Measurements from ENCODE around the gene CD55.

The CD55 gene

GRCh38 chr1:207306023-207306422 is 15.5 kb upstream of the CD55 start:
- no CpG with 5 or more reads among the region's 1 CpG for WGBS, 2 experiments
- Histone ChIP-seq H3K4me3 (ENCODE audit: insufficient read depth, low read depth, low read length) (no peak overlapping the region), H3K9me3 (ENCODE audit: control insufficient read depth, low read length) (no peaks in the 10 kb centered on the region), H3K36me3 (ENCODE audit: control insufficient read depth, insufficient read depth, low read length) (no peaks in the 10 kb centered on the region), H3K27me3 (ENCODE audit: control insufficient read depth, insufficient read depth, low read length, poor library complexity, severe bottlenecking) (no peaks in the 10 kb centered on the region), H3K27ac (ENCODE audit: insufficient read depth, low read depth, low read length, poor library complexity, severe bottlenecking) (no peak overlapping the region), H3K4me1 (ENCODE audit: control insufficient read depth, insufficient read depth, low read length) (no peaks in the 10 kb centered on the region)

GRCh38 chr1:207306603-207307002 is 14.9 kb upstream of the CD55 start:
- no peak overlapping the region for H3K27ac ChIP-seq (ENCODE audit: insufficient read depth, low read depth, low read length, poor library complexity, severe bottlenecking)
- whole genome bisulfite sequencing, 2 experiments: 57 to 61% methylated on average over 5 of the region's 5 CpGs
- no peak overlapping the region for H3K4me3 ChIP-seq (ENCODE audit: insufficient read depth, low read depth, low read length)
- no peaks in the 10 kb centered on the region for H3K4me1 ChIP-seq (ENCODE audit: control insufficient read depth, insufficient read depth, low read length)
- H3K9me3 ChIP-seq (ENCODE audit: control insufficient read depth, low read length): no peaks in the 10 kb centered on the region
- no peaks in the 10 kb centered on the region for H3K27me3 ChIP-seq (ENCODE audit: control insufficient read depth, insufficient read depth, low read length, poor library complexity, severe bottlenecking)
- H3K36me3 ChIP-seq (ENCODE audit: control insufficient read depth, insufficient read depth, low read length): no peaks in the 10 kb centered on the region

GRCh38 chr1:207308451-207309190 is 12.9 kb upstream of the CD55 start:
- no peaks in the 10 kb centered on the region for H3K36me3 ChIP-seq (ENCODE audit: control insufficient read depth, insufficient read depth, low read length)
- H3K4me3 ChIP-seq (ENCODE audit: insufficient read depth, low read depth, low read length): no peak overlapping the region
- no peaks in the 10 kb centered on the region for H3K4me1 ChIP-seq (ENCODE audit: control insufficient read depth, insufficient read depth, low read length)
- 92 to 100% methylated on average over 2 of the region's 2 CpGs for WGBS, 2 experiments
- no peaks in the 10 kb centered on the region for H3K27me3 ChIP-seq (ENCODE audit: control insufficient read depth, insufficient read depth, low read length, poor library complexity, severe bottlenecking)
- no peaks in the 10 kb centered on the region for H3K9me3 ChIP-seq (ENCODE audit: control insufficient read depth, low read length)
- no peak overlapping the region for H3K27ac ChIP-seq (ENCODE audit: insufficient read depth, low read depth, low read length, poor library complexity, severe bottlenecking)

- H3K36me3 ChIP-seq (ENCODE audit: control insufficient read depth, insufficient read depth, low read length): no peaks in the 10 kb centered on the region
Observed at GRCh38 chr1:207309745-207310273, 11.7 kb upstream of the CD55 start.

GRCh38 chr1:207311888-207312603 is 9.4 kb upstream of the CD55 start:
- Histone ChIP-seq H3K27ac (ENCODE audit: insufficient read depth, low read depth, low read length, poor library complexity, severe bottlenecking) (no peak overlapping the region), H3K4me1 (ENCODE audit: control insufficient read depth, insufficient read depth, low read length) (no peaks in the 10 kb centered on the region), H3K27me3 (ENCODE audit: control insufficient read depth, insufficient read depth, low read length, poor library complexity, severe bottlenecking) (no peaks in the 10 kb centered on the region), H3K36me3 (ENCODE audit: control insufficient read depth, insufficient read depth, low read length) (no peaks in the 10 kb centered on the region), H3K9me3 (ENCODE audit: control insufficient read depth, low read length) (no peaks in the 10 kb centered on the region), H3K4me3 (ENCODE audit: insufficient read depth, low read depth, low read length) (no peak overlapping the region)
- 92 to 96% methylated on average over 3 of the region's 3 CpGs for WGBS, 2 experiments

More at GRCh38 chr1:207309745-207310273, 11.7 kb upstream of the CD55 start:
- Histone ChIP-seq H3K27me3 (ENCODE audit: control insufficient read depth, insufficient read depth, low read length, poor library complexity, severe bottlenecking) (no peaks in the 10 kb centered on the region), H3K4me1 (ENCODE audit: control insufficient read depth, insufficient read depth, low read length) (no peaks in the 10 kb centered on the region), H3K9me3 (ENCODE audit: control insufficient read depth, low read length) (no peaks in the 10 kb centered on the region), H3K4me3 (ENCODE audit: insufficient read depth, low read depth, low read length) (no peak overlapping the region), H3K27ac (ENCODE audit: insufficient read depth, low read depth, low read length, poor library complexity, severe bottlenecking) (no peak overlapping the region)
- 74 to 82% methylated on average over 4 of the region's 4 CpGs for WGBS, 2 experiments

- no peaks in the 10 kb centered on the region for H3K27me3 ChIP-seq (ENCODE audit: control insufficient read depth, insufficient read depth, low read length, poor library complexity, severe bottlenecking)
- H3K27ac ChIP-seq (ENCODE audit: insufficient read depth, low read depth, low read length, poor library complexity, severe bottlenecking): no peak overlapping the region
- WGBS, 2 experiments: 100% methylated on average over 1 of the region's 1 CpG
- no peaks in the 10 kb centered on the region for H3K4me1 ChIP-seq (ENCODE audit: control insufficient read depth, insufficient read depth, low read length)
- no peaks in the 10 kb centered on the region for H3K36me3 ChIP-seq (ENCODE audit: control insufficient read depth, insufficient read depth, low read length)
- H3K4me3 ChIP-seq (ENCODE audit: insufficient read depth, low read depth, low read length): no peak overlapping the region
- no peaks in the 10 kb centered on the region for H3K9me3 ChIP-seq (ENCODE audit: control insufficient read depth, low read length)
Observed at GRCh38 chr1:207312604-207312920, 8.9 kb upstream of the CD55 start.

- Histone ChIP-seq H3K4me3 (ENCODE audit: insufficient read depth, low read depth, low read length) (no peak overlapping the region), H3K4me1 (ENCODE audit: control insufficient read depth, insufficient read depth, low read length) (no peaks in the 10 kb centered on the region), H3K27ac (ENCODE audit: insufficient read depth, low read depth, low read length, poor library complexity, severe bottlenecking) (no peak overlapping the region), H3K27me3 (ENCODE audit: control insufficient read depth, insufficient read depth, low read length, poor library complexity, severe bottlenecking) (no peaks in the 10 kb centered on the region), H3K36me3 (ENCODE audit: control insufficient read depth, insufficient read depth, low read length) (no peaks in the 10 kb centered on the region), H3K9me3 (ENCODE audit: control insufficient read depth, low read length) (no peaks in the 10 kb centered on the region)
Observed at GRCh38 chr1:207313131-207313530, 8.3 kb upstream of the CD55 start.

- Histone ChIP-seq H3K4me3 (ENCODE audit: insufficient read depth, low read depth, low read length) (no peak overlapping the region), H3K9me3 (ENCODE audit: control insufficient read depth, low read length) (no peaks in the 10 kb centered on the region), H3K4me1 (ENCODE audit: control insufficient read depth, insufficient read depth, low read length) (no peaks in the 10 kb centered on the region), H3K27ac (ENCODE audit: insufficient read depth, low read depth, low read length, poor library complexity, severe bottlenecking) (no peak overlapping the region), H3K27me3 (ENCODE audit: control insufficient read depth, insufficient read depth, low read length, poor library complexity, severe bottlenecking) (no peaks in the 10 kb centered on the region), H3K36me3 (ENCODE audit: control insufficient read depth, insufficient read depth, low read length) (no peaks in the 10 kb centered on the region)
Observed at GRCh38 chr1:207314816-207315215, 6.7 kb upstream of the CD55 start.

- Histone ChIP-seq H3K27ac (ENCODE audit: insufficient read depth, low read depth, low read length, poor library complexity, severe bottlenecking) (no peak overlapping the region), H3K9me3 (ENCODE audit: control insufficient read depth, low read length) (no peaks in the 10 kb centered on the region), H3K27me3 (ENCODE audit: control insufficient read depth, insufficient read depth, low read length, poor library complexity, severe bottlenecking) (no peaks in the 10 kb centered on the region), H3K36me3 (ENCODE audit: control insufficient read depth, insufficient read depth, low read length) (no peaks in the 10 kb centered on the region), H3K4me1 (ENCODE audit: control insufficient read depth, insufficient read depth, low read length) (no peaks in the 10 kb centered on the region), H3K4me3 (ENCODE audit: insufficient read depth, low read depth, low read length) (no peak overlapping the region)
- 86 to 92% methylated on average over 3 of the region's 3 CpGs for WGBS, 2 experiments
Observed at GRCh38 chr1:207315435-207315834, 6.0 kb upstream of the CD55 start.

GRCh38 chr1:207316141-207316540 is 5.3 kb upstream of the CD55 start:
- Histone ChIP-seq H3K36me3 (ENCODE audit: control insufficient read depth, insufficient read depth, low read length) (no peaks in the 10 kb centered on the region), H3K9me3 (ENCODE audit: control insufficient read depth, low read length) (no peaks in the 10 kb centered on the region), H3K4me1 (ENCODE audit: control insufficient read depth, insufficient read depth, low read length) (no peaks in the 10 kb centered on the region), H3K27ac (ENCODE audit: insufficient read depth, low read depth, low read length, poor library complexity, severe bottlenecking) (no peak overlapping the region), H3K4me3 (ENCODE audit: insufficient read depth, low read depth, low read length) (no peak overlapping the region), H3K27me3 (ENCODE audit: control insufficient read depth, insufficient read depth, low read length, poor library complexity, severe bottlenecking) (no peaks in the 10 kb centered on the region)
